Suprapubic skin (tissue), 4 donors: ENCODE data around the gene PLEKHG3. TPM values are rescaled to one million over a fixed set of nuclear protein-coding genes. Genes with fewer than 3 reads are reported as not detected.

Experiments used
- DNase-seq, 2 donors: peaks; one replicate each; pipeline ENCODE4 v3.0.0-alpha.2; 2019; ENCODE audit warnings: low spot score in 2 of 2
- H3K27ac ChIP-seq: fragments of 200-600 bp; sonication (generic); one replicate; pipeline ENCODE4 v1.5.1; 2019
- H3K27me3 ChIP-seq: fragments of 200-600 bp; sonication (generic); one replicate; pipeline ENCODE4 v1.5.1; 2019
- H3K36me3 ChIP-seq: fragments of 200-600 bp; sonication (generic); one replicate; pipeline ENCODE4 v1.5.1; 2019
- H3K4me1 ChIP-seq: fragments of 200-600 bp; sonication (generic); one replicate; pipeline ENCODE4 v1.5.1; 2019
- H3K4me3 ChIP-seq: fragments of 200-600 bp; sonication (generic); one replicate; pipeline ENCODE4 v1.5.1; 2019; ENCODE audit warnings: mild to moderate bottlenecking
- H3K9me3 ChIP-seq: fragments of 200-600 bp; sonication (generic); one replicate; pipeline ENCODE4 v1.5.1; 2019
- EP300 ChIP-seq: sonication (generic); formaldehyde crosslinking; IDR thresholded peaks from one replicate; pipeline ENCODE4 v1.6.1; 2017; ENCODE audit warnings: antibody characterized with exemption
- POLR2A ChIP-seq, 2 donors: fragments of 450-650 bp; IDR thresholded peaks; one replicate each; pipeline ENCODE4 v1.6.1; 2017; ENCODE audit warnings: antibody characterized with exemption in 2 of 2, mild to moderate bottlenecking in 2 of 2, moderate library complexity in 2 of 2
- POLR2AphosphoS5 ChIP-seq, 3 donors: sonication (generic); formaldehyde crosslinking; IDR thresholded peaks; one replicate each; pipeline ENCODE4 v1.6.1; 2017; ENCODE audit warnings: antibody characterized with exemption in 3 of 3
- WGBS: methylation state at CpG from one replicate; pipeline ENCODE4 v1.1.5; 2018; 5-methylcytosine and 5-hydroxymethylcytosine counted together
- total RNA-seq, 4 donors: library from RNA; depleted of rRNA; stranded (reverse); fragments of >200 nt; gene quantifications; one replicate each; pipeline ENCODE4 v1.1.0, GENCODE V29; 2016
- TF ChIP-seq, protein P1 (sequence below), 2 donors: fragments of 200-600 bp in 1 of 2; fragments of 450-650 bp in 1 of 2; sonication (generic) in 1 of 2; IDR thresholded peaks; one replicate each; pipeline ENCODE4 v1.5.1; 2016 to 2019; ENCODE audit warnings: antibody characterized with exemption in 2 of 2, mild to moderate bottlenecking in 1 of 2, moderate library complexity in 1 of 2

Gene PLEKHG3
- total RNA-seq, 4 donors from 2014 or later, result 60.4 to 140 (median 96.5) TPM

DNA sequence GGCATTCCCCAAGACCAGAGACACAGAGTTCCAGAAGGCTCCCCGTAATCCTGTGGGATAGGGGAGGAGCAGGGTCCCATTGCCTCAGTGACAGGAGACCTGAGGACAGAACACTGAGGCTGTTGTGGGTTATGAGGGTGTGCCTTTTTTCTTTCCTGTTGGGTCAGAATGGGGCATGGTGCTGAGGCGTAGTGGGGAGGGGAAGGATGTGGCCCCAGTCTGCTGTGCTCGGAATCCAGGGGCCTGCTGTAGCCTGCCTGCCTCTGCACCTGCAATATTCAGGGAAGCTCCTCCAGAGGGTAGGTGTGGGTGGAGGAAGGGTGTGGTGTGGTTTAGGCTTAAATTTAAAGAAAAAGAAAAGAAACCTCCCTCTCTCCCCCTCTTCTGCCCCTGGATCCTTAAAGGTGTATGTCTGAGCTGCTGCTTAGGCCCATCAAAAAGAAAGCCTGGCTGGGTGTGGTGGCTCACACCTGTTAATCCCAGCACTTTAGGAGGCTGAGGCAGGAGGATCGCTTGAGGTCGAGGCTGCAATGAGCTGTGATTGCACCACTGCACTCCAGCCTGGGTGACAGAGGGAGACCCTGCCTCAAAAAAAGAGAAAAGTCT, 18.7 kb downstream of the PLEKHG3 start:
- whole genome bisulfite sequencing, result 61% methylated on average over 4 of the region's 5 CpGs
- Histone ChIP-seq H3K27me3 (no peaks in the 10 kb centered on the region), H3K4me3 (no peak overlapping the region), H3K4me1 (peaks cover 91% of the 10 kb centered on the region), H3K27ac (peak overlapping the region; percentile 84), H3K36me3 (peaks cover 9% of the 10 kb centered on the region), H3K9me3 (no peaks in the 10 kb centered on the region)
- TF ChIP-seq POLR2A (IDR thresholded peaks at IDR 0.05) (no peak), EP300 (no peak), POLR2AphosphoS5 (IDR thresholded peaks at IDR 0.05) (no peak)
- TF ChIP-seq, protein P1, sequence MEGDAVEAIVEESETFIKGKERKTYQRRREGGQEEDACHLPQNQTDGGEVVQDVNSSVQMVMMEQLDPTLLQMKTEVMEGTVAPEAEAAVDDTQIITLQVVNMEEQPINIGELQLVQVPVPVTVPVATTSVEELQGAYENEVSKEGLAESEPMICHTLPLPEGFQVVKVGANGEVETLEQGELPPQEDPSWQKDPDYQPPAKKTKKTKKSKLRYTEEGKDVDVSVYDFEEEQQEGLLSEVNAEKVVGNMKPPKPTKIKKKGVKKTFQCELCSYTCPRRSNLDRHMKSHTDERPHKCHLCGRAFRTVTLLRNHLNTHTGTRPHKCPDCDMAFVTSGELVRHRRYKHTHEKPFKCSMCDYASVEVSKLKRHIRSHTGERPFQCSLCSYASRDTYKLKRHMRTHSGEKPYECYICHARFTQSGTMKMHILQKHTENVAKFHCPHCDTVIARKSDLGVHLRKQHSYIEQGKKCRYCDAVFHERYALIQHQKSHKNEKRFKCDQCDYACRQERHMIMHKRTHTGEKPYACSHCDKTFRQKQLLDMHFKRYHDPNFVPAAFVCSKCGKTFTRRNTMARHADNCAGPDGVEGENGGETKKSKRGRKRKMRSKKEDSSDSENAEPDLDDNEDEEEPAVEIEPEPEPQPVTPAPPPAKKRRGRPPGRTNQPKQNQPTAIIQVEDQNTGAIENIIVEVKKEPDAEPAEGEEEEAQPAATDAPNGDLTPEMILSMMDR (IDR thresholded peaks at IDR 0.05), result no peak
- DNase-seq, result no peak

DNA sequence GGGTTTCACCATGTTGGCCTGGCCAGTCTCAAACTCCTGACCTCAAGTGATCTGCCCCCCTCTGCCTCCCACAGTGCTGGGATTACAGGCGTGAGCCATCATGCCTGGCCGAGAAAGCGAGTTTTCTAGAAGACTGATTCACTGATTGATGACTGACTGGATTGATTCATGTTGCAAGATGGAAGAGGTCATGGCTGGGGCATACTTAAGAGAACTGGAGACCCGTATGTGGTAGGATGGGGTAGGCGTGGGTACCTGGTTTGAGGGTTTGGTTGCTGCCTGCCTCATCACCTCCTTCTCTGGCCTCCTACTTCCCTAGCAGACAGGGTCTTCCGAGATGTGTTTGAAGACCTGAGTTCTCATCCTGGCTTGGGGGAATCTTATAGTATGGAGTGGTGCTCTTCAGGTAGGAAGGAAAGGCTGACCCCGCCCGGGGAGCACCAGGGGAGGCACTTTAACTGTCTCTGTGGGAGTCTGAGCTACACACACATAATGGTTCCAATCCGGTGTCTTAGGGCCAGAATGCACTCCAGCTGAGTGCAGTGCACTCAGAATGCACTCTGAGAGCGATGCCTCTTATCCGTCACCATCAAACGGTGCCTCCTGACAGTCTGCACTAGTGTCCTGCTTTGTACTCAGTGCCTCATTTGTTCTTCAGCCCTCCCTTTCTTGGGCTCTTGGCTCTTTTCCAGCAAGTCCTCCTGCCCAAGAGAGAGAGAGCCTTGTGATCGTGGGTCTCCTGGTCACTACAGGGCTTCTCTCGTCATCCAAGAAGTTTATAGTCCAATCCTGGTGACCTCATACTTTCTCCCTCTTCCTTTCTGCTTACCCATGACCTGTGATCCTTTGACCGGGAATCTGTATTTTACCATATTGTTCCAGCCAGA, 19.7 kb downstream of the PLEKHG3 start:
- Histone ChIP-seq H3K9me3 (no peaks in the 10 kb centered on the region), H3K27me3 (no peaks in the 10 kb centered on the region), H3K4me1 (peaks cover 81% of the 10 kb centered on the region), H3K36me3 (peaks cover 18% of the 10 kb centered on the region), H3K27ac (peak overlapping the region; percentile 84), H3K4me3 (no peak overlapping the region)
- no peak for DNase-seq
- TF ChIP-seq POLR2A (IDR thresholded peaks at IDR 0.05) (no peak), POLR2AphosphoS5 (IDR thresholded peaks at IDR 0.05) (no peak), EP300 (no peak)
- TF ChIP-seq, protein P1 (IDR thresholded peaks at IDR 0.05), result no peak
- WGBS, result 66% methylated on average over 15 of the region's 15 CpGs

DNA sequence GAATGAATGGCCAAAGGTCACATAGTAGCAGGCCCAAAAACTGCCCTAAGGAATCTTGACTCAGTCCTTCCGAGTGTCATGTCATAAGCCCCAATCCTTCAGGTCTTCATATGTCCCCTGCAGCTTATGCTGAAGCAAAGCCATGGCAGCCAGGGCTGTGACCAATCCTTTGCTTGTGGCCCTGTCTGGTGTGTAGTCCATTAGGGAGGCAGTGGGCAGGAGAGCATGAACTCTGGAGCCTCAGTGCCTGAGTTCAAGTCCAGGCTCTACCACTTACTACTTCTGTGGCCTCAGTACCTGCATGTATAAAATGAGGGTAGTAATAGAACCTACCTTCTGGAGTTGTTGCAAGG, 20.3 kb downstream of the PLEKHG3 start:
- no peaks in the 10 kb centered on the region for H3K9me3 ChIP-seq
- TF ChIP-seq, protein P1 (IDR thresholded peaks at IDR 0.05), result no peak
- TF ChIP-seq POLR2AphosphoS5 (IDR thresholded peaks at IDR 0.05), result no peak
- no peak for TF ChIP-seq EP300
- no peak for DNase-seq

DNA sequence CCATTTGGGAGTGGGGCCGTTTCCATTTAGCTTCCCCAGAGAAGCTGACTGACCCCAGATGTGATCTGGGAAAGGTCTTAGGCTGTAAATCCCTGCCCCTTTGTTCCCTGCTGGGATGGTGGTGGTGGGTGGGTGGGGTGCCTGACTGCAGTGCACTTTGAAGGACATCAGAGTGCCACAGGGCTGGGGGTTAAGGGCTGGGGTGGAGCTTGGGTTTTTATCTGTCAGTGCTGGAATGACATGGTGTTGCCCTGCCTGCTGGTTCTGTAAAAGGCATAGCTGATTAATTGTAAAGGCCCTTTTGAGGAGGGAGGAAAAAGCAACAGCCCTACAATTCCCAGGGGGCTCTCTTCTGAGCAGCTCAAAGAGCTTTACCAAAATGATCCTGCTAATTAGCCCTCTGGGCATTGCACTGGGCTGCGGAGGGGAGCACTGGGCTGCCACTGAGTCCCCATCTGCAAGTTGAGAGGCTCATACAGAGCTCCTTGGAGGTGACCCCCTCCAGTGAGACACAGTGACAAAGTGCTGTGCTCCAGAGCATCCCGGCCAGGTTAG, 21.1 kb downstream of the PLEKHG3 start:
- peak overlapping the region; percentile 56 for H3K27ac ChIP-seq

More for the DNA sequence above, 20.3 kb downstream of the PLEKHG3 start:
- Histone ChIP-seq H3K4me1 (peaks cover 77% of the 10 kb centered on the region), H3K4me3 (no peak overlapping the region), H3K36me3 (peaks cover 24% of the 10 kb centered on the region), H3K27ac (peak overlapping the region; percentile 56), H3K27me3 (no peaks in the 10 kb centered on the region)
- 85% methylated on average over 1 of the region's 1 CpG for WGBS

More for the DNA sequence above, 21.1 kb downstream of the PLEKHG3 start:
- TF ChIP-seq EP300 (no peak), POLR2AphosphoS5 (IDR thresholded peaks at IDR 0.05) (no peak), POLR2A (IDR thresholded peaks at IDR 0.05) (no peak)
- TF ChIP-seq, protein P1 (IDR thresholded peaks at IDR 0.05), result no peak
- no peaks in the 10 kb centered on the region for H3K9me3 ChIP-seq
- no peaks in the 10 kb centered on the region for H3K27me3 ChIP-seq
- peaks cover 30% of the 10 kb centered on the region for H3K36me3 ChIP-seq
- peaks cover 69% of the 10 kb centered on the region for H3K4me1 ChIP-seq
- no peak for DNase-seq
- no peak overlapping the region for H3K4me3 ChIP-seq
- WGBS, result 55% methylated on average over 3 of the region's 3 CpGs
